Stimulated activated CD4-positive, alpha-beta T cell treated with anti-CD3 and anti-CD28 coated beads, Interleukin-2, amount 100 ng/mL, for 4 hours (primary cell): Measurements from ENCODE around the gene SLC30A1.
"Not testable (repeated sequence)": the region's sequence is repeated elsewhere in the genome, so short reads cannot be mapped to it uniquely, and the experiment has no call there.

Source experiments
- DNase-seq: peaks from one replicate; pipeline ENCODE4 v3.0.0-alpha.2; 2020; ENCODE audit warnings: low read depth

The SLC30A1 gene

GRCh38 chr1:211583011-211583992 lies 4.3 kb upstream of the SLC30A1 start:
- no peak for DNase-seq

DNA sequence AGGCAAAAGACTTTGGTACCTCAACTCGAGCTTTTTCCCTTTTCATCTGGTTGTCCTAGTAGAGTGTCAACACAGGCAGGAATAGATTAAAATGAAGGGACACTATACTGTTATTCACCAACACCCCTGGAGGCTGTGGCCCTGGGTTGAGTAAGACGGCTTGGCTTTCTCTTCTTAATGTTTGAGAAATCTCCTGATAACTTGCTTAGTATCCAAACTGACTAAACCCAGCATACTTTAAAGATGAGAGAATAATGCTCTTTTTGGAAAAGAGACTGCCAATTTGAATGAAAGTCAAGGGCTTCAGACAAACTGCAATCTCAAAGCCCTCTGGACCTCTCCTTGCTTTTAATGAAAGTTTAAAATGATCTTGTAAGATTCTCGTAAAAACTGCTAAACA lies 2.6 kb upstream of the SLC30A1 start:
- no peak for DNase-seq

- DNase-seq = no peak
These were observed 1.3 kb upstream of the SLC30A1 start for GRCh38 chr1:211580303-211580687.

GRCh38 chr1:211579440-211580302 lies 710 bp upstream of the SLC30A1 start:
- DNase-seq = no peak

DNA sequence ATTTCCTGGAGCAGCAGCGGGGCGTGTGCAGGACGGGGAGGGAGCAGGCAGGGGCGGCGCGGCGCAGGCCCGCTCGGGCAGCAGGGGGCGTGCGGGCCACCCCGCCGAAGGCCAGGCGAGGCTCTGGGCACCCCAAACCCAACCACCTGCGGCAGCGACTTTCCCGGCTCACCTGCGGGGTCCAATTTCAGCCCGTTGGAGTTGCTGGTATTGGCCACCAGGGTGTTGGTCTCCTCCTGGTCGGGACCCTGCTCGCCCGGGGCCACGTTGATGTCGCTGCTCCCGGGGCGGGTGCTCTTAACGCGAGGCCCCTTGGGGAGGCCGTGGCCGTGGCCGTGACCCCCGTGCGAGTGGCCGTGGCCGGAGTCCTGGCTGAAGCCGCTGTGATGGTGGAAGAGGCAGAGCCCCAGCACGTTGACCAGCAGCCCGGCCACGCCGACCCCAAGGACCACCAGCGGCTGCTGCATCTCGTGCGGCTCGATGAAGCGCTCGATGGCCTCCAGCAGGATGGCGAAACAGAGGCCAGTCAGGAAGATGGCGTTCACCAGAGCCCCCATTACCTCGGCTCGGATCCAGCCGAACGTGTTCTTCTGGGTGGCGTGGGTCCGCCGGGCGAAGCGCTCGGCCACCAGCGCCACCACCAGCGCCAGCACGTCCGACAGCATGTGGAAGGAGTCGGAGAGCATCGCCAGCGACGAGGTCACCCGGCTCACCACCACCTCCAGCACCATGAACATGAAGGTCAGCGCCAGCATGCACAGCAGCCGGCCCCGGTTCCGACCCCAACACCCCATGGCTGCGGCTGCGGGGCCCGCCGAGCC lies 932 bp downstream of the SLC30A1 start:
- peak; percentile 54 for DNase-seq

GRCh38 chr1:211577277-211577818 lies 1.6 kb downstream of the SLC30A1 start:
- DNase-seq = no peak

DNA sequence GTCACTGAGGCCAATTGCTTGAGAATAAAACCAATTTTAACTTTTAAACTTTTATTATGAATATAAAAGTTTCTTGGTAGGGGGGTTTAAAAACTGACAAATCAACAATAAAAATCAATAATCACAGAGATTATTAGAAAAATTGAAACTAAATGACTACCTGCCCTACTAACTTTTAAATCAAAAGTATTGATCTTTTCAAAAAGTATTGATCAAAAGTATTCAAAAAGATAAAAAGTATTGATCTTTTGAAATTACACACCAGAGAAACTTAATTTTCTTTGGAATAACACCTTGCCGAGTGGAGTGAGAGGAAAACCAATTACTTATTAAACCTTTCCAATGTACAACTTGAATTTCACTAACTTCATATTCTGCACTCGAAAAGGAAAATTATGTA lies 2.2 kb downstream of the SLC30A1 start:
- no peak for DNase-seq

- no peak for DNase-seq
These were observed 4.3 kb downstream of the SLC30A1 start for GRCh38 chr1:211574705-211575104.

DNA sequence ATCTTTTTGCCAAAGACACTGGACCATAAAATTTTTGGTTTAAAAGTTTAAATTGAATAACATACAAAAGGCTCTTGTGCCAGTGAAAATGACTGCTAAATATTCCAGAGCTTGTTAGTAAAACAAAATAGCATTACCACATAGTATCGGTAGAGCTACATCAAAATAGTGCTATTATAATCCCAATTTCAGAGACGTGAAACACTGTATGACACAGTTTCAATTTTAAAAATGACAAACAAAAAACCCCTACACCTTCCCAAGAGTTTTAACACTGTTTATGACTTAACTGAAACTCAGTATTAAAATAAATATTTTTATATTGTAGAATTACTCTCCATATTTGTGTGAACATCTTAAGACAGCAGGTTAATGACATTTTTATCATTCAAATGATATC lies 7.0 kb downstream of the SLC30A1 start:
- no peak for DNase-seq

- DNase-seq = not testable (repeated sequence)
These were observed 8.6 kb downstream of the SLC30A1 start for GRCh38 chr1:211570378-211570777.

DNA sequence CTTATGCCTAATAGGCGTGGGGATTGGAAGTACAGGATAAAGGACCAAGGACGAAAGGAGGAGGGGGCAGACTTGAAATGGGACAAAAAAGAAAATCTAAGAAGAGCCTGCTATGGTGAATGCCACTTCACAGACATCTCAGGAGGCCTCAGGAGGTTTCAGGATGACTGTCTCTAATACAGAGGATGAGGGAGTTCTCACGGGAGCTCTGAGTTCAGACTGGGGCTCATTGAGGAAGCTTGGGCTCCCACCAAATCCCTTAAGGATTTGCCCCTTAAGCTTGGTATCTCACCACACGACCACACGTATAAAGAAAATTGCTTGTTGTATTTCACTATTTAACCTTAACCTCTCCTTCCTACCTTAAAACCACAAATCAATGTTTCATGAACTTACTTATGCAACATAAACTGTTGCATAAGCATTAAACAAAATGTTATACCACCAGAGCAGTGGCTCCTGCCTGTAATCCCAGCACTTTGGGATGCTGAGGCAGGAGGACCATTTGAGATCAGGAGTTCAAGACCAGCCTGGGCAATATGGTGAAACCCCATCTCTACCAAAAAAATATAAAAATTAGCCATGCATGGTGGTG lies 12.4 kb downstream of the SLC30A1 start:
- no peak for DNase-seq

GRCh38 chr1:211564084-211564483 lies 14.9 kb downstream of the SLC30A1 start:
- no peak for DNase-seq

- no peak for DNase-seq
These were observed 19.5 kb downstream of the SLC30A1 start for GRCh38 chr1:211559222-211560010.

GRCh38 chr1:211557894-211558625 lies 20.9 kb downstream of the SLC30A1 start:
- no peak for DNase-seq

DNA sequence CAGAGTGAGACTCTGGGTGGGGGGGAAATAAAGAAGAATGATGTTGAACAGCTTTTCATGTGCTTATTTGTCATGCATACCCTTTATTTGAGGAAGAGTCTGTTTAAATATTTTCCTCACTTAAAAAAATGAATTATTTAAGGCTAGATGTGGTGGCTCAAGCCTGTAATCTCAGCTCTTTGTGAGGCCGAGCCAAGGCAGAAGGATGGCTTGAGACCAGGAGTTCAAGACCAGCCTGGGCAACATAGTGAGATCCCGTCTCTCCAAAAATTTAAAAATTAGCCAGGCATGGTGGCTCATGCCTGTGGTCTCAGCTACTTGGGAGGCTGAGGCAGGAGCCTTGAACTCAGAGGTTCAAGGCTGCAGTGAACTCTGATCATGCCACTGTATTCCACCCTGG lies 25.4 kb downstream of the SLC30A1 start:
- DNase-seq = no peak

GRCh38 chr1:211551638-211552460 lies 27.1 kb downstream of the SLC30A1 start:
- no peak for DNase-seq

DNA sequence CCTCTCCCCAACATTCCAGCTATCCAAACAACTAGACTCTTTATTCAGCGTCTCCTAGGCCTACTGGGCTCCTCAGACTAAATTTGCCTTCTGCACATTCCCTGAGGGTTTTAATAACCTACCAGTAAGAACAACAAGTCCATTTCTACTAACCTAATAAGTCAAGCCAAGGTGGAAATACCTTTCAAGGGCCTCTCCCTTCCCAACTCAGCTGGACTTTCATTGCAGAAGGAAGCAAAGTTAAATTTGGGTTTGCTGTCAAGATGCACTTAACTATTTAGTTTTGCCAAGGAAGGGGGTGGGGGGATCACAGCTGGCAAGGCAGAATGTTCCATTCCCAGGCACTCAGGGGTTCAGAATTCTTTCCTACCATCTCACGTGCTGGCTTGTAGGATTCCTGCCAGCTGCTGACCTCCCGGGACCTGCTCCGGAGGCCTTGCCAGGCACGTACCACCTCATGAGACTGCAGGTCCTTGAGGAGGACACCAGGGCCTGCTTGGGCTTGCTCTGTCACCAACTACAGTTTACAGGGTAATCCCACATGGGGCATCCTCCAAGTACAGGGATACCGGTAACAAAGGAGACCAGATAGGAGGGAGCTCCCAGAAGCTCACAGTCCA lies 29.8 kb downstream of the SLC30A1 start:
- DNase-seq = no peak

DNA sequence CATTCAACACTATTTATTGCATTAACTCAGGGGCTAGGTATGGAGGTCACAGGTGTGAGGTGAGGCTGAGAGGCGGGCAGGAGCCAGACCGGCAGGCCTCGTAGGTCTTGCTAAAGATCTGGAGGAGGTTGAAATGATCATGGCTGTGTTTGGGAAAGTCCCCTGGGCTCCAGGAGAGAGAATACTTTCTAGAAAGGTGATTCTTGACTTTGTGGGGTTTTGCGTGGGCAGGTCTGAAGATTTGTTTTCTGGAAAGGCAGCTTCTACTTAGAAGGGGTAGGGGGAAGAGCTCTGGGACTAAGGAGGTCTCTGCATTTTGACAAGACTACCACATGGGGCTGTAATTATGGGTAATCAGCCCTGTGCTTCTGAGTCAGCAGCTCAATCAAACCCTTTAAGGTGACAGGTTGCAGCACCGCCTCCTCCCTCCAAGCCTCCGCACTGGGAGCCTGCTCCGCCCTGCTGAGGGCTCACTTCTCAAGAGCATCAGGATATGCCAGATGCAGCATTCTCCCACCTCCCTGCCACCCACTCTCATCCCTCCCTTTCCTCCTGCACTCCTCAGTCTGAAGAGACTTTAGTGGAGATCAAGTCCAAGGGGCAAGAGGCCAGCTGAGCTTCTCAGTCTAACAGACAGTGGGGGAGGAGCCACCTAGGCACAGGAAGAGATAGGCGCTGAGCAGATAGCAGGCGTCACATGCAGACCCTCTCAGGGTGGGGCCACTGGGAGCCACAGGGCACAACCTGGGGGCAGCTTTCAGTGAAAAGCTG lies 30.5 kb downstream of the SLC30A1 start:
- peak; percentile 11 for DNase-seq
